Prostate gland (tissue), 2 donors: Measurements from ENCODE around the gene IGF2. TPM values are rescaled to one million over a fixed set of nuclear protein-coding genes. Genes with fewer than 3 reads are reported as not detected.
"Not testable (repeated sequence)": the region's sequence is repeated elsewhere in the genome, so short reads cannot be mapped to it uniquely, and the experiment has no call there.

Experiments
- DNase-seq: peaks from one replicate; pipeline ENCODE4 v3.0.0-alpha.2; 2019; ENCODE audit warnings: low spot score
- H3K27ac ChIP-seq, 2 donors: fragments of 200-600 bp; sonication (generic); 2 replicates each; pipeline ENCODE4 v1.5.1; 2017 to 2019
- H3K27me3 ChIP-seq: fragments of 200-600 bp; sonication (generic); replicated peaks from 2 replicates; pipeline ENCODE4 v1.5.1; 2019; ENCODE audit not compliant: insufficient read depth
- H3K36me3 ChIP-seq, 2 donors: fragments of 200-600 bp; sonication (generic); 1 replicate in 1 of 2; 2 replicates in 1 of 2; pipeline versions ENCODE4 v1.5.1 to v1.8.1; 2017 to 2019
- H3K4me1 ChIP-seq: fragments of 200-600 bp; sonication (generic); replicated peaks from 2 replicates; pipeline ENCODE4 v1.5.1; 2019
- H3K4me3 ChIP-seq, 2 donors: fragments of 200-600 bp; sonication (generic); 2 replicates each; pipeline ENCODE4 v1.5.1; 2017 to 2019
- H3K9me3 ChIP-seq: fragments of 200-600 bp; sonication (generic); 2 replicates; pipeline ENCODE4 v1.5.1; 2017
- POLR2A ChIP-seq: fragments of 450-650 bp; IDR thresholded peaks from one replicate; pipeline ENCODE4 v1.6.1; 2016; ENCODE audit warnings: antibody characterized with exemption, mild to moderate bottlenecking
- POLR2AphosphoS5 ChIP-seq: sonication (generic); formaldehyde crosslinking; IDR thresholded peaks from one replicate; pipeline ENCODE4 v1.6.1; 2017; ENCODE audit warnings: antibody characterized with exemption
- WGBS: methylation state at CpG from one replicate; pipeline ENCODE4 v1.1.5; 2018; 5-methylcytosine and 5-hydroxymethylcytosine counted together
- intact Hi-C: fragments of 100-400 bp; cut with DNase I; formaldehyde crosslinking; loops from one replicate; pipeline ENCODE4 v1.14.2; 2022
- total RNA-seq, 2 donors: library from RNA; depleted of rRNA; stranded (reverse); fragments of >200 nt; gene quantifications; one replicate each; pipeline ENCODE4 v1.1.0, GENCODE V29; 2016
- TF ChIP-seq, protein P1 (sequence below), 4 experiments: fragments of 200-600 bp in 2 of 4; fragments of 450-650 bp in 2 of 4; sonication (generic) in 2 of 4; IDR thresholded peaks; 1 replicate in 3 of 4; 2 replicates in 1 of 4; pipeline ENCODE4 v1.5.1; 2016 to 2019; ENCODE audit warnings: antibody characterized with exemption in 4 of 4, mild to moderate bottlenecking in 2 of 4, moderate library complexity in 2 of 4

IGF2 gene
- total RNA-seq, 2 donors from 2014 or later = 4.1 to 80.7 TPM

DNA sequence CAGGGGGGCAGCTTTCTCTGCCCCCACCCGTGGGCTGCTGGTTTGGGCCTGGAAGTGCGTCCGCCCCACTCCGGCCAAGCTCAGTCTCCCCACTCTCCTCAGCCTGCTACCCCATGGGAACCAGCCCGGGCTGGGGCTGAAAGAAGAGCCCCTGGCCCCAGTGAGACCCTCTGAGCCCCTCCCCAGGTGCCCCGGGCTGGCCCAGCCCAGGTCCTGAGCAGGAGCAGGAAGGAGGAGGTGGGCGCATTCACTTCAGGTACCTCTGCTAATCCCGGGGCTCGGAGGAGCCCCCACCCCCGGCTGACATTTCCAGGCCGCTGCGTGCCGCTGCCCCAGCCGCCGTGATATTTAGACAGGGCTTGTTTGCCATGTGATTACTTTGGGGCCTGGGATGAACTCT, 41.2 kb upstream of the IGF2 start:
- H3K27ac ChIP-seq = no peak overlapping the region
- no peaks in the 10 kb centered on the region for H3K4me1 ChIP-seq
- no peaks in the 10 kb centered on the region for H3K9me3 ChIP-seq
- H3K4me3 ChIP-seq = no peak overlapping the region
- intact Hi-C loops = no loop called here
- no peaks in the 10 kb centered on the region for H3K36me3 ChIP-seq
- TF ChIP-seq, protein P1, sequence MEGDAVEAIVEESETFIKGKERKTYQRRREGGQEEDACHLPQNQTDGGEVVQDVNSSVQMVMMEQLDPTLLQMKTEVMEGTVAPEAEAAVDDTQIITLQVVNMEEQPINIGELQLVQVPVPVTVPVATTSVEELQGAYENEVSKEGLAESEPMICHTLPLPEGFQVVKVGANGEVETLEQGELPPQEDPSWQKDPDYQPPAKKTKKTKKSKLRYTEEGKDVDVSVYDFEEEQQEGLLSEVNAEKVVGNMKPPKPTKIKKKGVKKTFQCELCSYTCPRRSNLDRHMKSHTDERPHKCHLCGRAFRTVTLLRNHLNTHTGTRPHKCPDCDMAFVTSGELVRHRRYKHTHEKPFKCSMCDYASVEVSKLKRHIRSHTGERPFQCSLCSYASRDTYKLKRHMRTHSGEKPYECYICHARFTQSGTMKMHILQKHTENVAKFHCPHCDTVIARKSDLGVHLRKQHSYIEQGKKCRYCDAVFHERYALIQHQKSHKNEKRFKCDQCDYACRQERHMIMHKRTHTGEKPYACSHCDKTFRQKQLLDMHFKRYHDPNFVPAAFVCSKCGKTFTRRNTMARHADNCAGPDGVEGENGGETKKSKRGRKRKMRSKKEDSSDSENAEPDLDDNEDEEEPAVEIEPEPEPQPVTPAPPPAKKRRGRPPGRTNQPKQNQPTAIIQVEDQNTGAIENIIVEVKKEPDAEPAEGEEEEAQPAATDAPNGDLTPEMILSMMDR (IDR thresholded peaks at IDR 0.05) = no peak
- no peak for TF ChIP-seq POLR2AphosphoS5
- no peak for TF ChIP-seq POLR2A
- WGBS = 82% methylated on average over 15 of the region's 15 CpGs
- H3K27me3 ChIP-seq = no peaks in the 10 kb centered on the region
- DNase-seq = no peak

GRCh38 chr11:2179516-2179915, 40.3 kb upstream of the IGF2 start:
- Histone ChIP-seq H3K36me3 (no peaks in the 10 kb centered on the region), H3K27ac (no peak overlapping the region), H3K9me3 (no peaks in the 10 kb centered on the region), H3K4me3 (no peak overlapping the region), H3K27me3 (no peaks in the 10 kb centered on the region), H3K4me1 (no peaks in the 10 kb centered on the region)
- DNase-seq = no peak
- TF ChIP-seq POLR2AphosphoS5 = no peak
- TF ChIP-seq POLR2A = no peak
- TF ChIP-seq, protein P1 (IDR thresholded peaks at IDR 0.05) = no peak
- WGBS = 90% methylated on average over 10 of the region's 10 CpGs
- intact Hi-C loops = no loop called here

DNA sequence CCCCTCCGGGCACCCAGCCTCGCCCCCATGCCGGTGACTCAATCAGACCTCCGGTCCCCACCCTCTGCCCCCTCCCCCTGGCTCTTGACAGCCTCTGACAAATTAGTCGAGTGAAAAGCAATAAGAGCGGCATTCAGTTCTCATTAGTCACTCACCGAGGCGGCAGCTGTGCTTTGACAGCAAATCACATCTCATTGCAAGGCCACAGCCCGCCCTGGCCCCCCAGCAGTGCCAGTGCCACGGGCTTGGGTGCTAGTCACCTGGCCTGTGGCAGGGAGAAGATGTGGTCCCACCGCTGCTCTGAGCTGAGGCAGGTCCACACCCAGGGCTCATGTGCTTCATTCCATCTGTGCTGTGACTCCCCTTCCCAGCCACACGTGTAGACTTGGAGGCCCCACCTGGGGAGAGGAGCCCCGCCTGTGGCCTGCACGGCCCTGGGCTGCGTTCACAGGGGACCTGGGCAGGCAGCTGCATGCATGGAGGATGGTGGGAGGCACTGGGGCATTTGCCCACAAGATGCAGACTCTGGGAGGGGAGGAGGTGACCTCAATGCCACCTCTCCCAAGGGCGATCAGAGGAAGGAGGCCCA, 39.8 kb upstream of the IGF2 start:
- Histone ChIP-seq H3K27me3 (no peaks in the 10 kb centered on the region), H3K36me3 (no peaks in the 10 kb centered on the region), H3K4me1 (no peaks in the 10 kb centered on the region), H3K9me3 (no peaks in the 10 kb centered on the region), H3K4me3 (no peak overlapping the region), H3K27ac (no peak overlapping the region)
- no peak for DNase-seq
- intact Hi-C loops = no loop called here
- WGBS = 54% methylated on average over 15 of the region's 16 CpGs
- TF ChIP-seq POLR2A = no peak

GRCh38 chr11:2178055-2178773, 39.0 kb upstream of the IGF2 start:
- H3K9me3 ChIP-seq, H3K4me1 ChIP-seq, DNase-seq, H3K4me3 ChIP-seq, H3K36me3 ChIP-seq, intact Hi-C loops, H3K27ac ChIP-seq, H3K27me3 ChIP-seq: not testable (repeated sequence)
- WGBS = 83% methylated on average over 16 of the region's 16 CpGs

GRCh38 chr11:2177076-2177475, 37.9 kb upstream of the IGF2 start:
- Histone ChIP-seq H3K4me3 (no peak overlapping the region), H3K4me1 (no peaks in the 10 kb centered on the region), H3K36me3 (no peaks in the 10 kb centered on the region), H3K27me3 (no peaks in the 10 kb centered on the region), H3K9me3 (no peaks in the 10 kb centered on the region), H3K27ac (no peak overlapping the region)
- no peak for DNase-seq
- 51% methylated on average over 17 of the region's 18 CpGs for WGBS
- intact Hi-C loops = no loop called here
- TF ChIP-seq POLR2A (no peak), POLR2AphosphoS5 (no peak)
- TF ChIP-seq, protein P1 (IDR thresholded peaks at IDR 0.05) = no peak

- Histone ChIP-seq H3K27me3 (no peaks in the 10 kb centered on the region), H3K9me3 (no peaks in the 10 kb centered on the region), H3K36me3 (no peaks in the 10 kb centered on the region), H3K4me3 (no peak overlapping the region), H3K27ac (no peak overlapping the region), H3K4me1 (no peaks in the 10 kb centered on the region)
- no peak for TF ChIP-seq POLR2AphosphoS5
- no peak for TF ChIP-seq POLR2A
- TF ChIP-seq, protein P1 (IDR thresholded peaks at IDR 0.05) = no peak
- WGBS = 93% methylated on average over 14 of the region's 14 CpGs
- no peak for DNase-seq
- intact Hi-C loops = no loop called here
Observed at GRCh38 chr11:2176389-2176900, 37.3 kb upstream of the IGF2 start.
